ENCODE measurements around the gene MYO15A.

Gene MYO15A

DNA sequence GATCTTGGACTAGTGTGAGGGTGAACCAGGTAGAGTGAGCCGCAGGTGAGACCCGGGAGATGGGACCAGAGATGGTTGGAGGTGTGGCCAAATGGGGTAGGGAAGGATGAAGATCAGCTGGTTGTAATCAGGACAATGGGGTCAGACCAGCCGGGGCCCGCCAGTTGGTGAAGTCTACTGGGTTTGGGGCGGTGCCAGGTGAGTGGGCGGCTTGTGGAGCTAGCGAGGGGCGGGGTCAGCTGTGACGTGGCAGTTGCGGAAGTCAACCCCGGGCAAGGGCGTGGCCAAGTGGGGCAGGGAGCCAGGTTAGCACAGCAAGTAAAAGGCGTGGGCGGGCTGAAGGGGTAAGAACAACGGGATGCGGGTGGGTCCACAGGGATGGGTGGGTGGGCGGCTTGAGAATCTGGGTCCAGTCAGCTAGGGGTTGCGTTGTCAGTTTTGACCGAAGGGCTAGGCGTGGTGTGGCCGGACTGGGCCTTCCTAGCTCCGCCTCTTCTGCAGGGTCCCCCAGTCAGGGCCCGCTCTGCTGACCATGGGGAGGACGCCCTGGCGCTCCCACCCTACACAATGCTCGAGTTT is 49.6 kb downstream of the MYO15A start:
- in situ Hi-C loops (cut with HindIII; ENCODE audit: low pct_unique_long_range_greater_than_20kb, low sequenced_read_pairs), result no loop called here
- peak; percentile 56 to 86 for DNase-seq (ENCODE audit: low read depth in 1 of 2, low spot score in 1 of 2)
- TF ChIP-seq JUND (IDR thresholded peaks at IDR 0.05; ENCODE audit: low read depth), result no peak

GRCh38 chr17:18159551-18160120 is 51.1 kb downstream of the MYO15A start:
- no peak for DNase-seq (ENCODE audit: low read depth in 1 of 2, low spot score in 1 of 2)
- in situ Hi-C loops (cut with HindIII; ENCODE audit: low pct_unique_long_range_greater_than_20kb, low sequenced_read_pairs), result no loop called here
- no peak for TF ChIP-seq JUND (IDR thresholded peaks at IDR 0.05; ENCODE audit: low read depth)

GRCh38 chr17:18160128-18160856 is 51.7 kb downstream of the MYO15A start:
- no peak for DNase-seq (ENCODE audit: low read depth in 1 of 2, low spot score in 1 of 2)
- in situ Hi-C loops (cut with HindIII; ENCODE audit: low pct_unique_long_range_greater_than_20kb, low sequenced_read_pairs), result no loop called here
- TF ChIP-seq JUND (IDR thresholded peaks at IDR 0.05; ENCODE audit: low read depth), result no peak

DNA sequence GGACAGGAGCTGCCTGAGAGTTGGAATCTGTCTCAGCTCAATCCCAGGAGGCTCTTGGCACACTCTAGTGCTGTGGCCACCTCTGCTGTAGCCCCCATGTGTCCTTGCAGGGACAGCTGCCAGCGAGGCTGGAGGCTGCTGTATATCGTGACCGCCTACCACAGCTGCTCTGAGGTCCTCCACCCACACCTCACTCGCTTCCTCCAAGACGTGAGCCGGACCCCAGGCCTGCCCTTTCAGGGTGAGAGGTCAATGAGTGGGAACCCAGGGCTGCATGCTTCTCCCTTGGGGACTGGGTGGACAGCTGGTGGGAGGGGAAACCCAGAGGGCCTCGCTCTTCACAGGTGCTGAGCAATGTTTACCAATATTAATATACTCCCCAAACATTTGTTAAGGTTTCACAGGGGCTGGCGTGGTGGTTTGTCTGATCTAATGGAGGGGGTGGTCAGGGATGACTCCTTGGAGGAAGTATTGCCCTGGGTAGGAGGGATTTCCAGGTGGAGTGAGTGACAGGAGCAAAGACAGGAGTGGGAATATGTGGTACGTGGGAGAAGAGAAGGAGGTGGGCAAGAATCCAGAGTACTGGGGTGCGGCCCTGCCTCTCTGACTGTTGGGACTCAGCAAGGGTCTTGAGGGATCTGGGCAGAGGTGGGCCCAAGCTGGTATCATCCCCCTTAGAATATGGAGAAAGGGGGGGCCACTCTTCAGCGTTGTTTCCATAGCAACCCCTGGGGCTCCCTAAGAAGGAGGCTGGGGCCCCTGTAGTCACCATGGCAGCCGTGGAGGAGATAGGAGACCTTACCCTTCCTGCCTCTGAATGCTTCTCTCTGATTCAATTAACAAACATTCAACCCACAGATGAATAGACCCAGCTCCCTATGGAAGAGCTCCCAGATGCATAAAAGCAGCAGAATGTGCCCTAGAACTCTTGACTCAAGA is 52.9 kb downstream of the MYO15A start:
- in situ Hi-C loops (cut with HindIII; ENCODE audit: low pct_unique_long_range_greater_than_20kb, low sequenced_read_pairs), result no loop called here
- TF ChIP-seq JUND (IDR thresholded peaks at IDR 0.05; ENCODE audit: low read depth), result no peak
- DNase-seq (ENCODE audit: low read depth in 1 of 2, low spot score in 1 of 2), result no peak

GRCh38 chr17:18163547-18163946 is 55.0 kb downstream of the MYO15A start:
- no peak for TF ChIP-seq JUND (IDR thresholded peaks at IDR 0.05; ENCODE audit: low read depth)
- DNase-seq (ENCODE audit: low read depth in 1 of 2, low spot score in 1 of 2), result no peak
- in situ Hi-C loops (cut with HindIII; ENCODE audit: low pct_unique_long_range_greater_than_20kb, low sequenced_read_pairs), result no loop called here

GRCh38 chr17:18166894-18167293 is 58.3 kb downstream of the MYO15A start:
- TF ChIP-seq JUND (IDR thresholded peaks at IDR 0.05; ENCODE audit: low read depth), result no peak
- in situ Hi-C loops (cut with HindIII; ENCODE audit: low pct_unique_long_range_greater_than_20kb, low sequenced_read_pairs), result no loop called here
- DNase-seq (ENCODE audit: low read depth in 1 of 2, low spot score in 1 of 2), result peak in 1 of 2 experiments; percentile 53

DNA sequence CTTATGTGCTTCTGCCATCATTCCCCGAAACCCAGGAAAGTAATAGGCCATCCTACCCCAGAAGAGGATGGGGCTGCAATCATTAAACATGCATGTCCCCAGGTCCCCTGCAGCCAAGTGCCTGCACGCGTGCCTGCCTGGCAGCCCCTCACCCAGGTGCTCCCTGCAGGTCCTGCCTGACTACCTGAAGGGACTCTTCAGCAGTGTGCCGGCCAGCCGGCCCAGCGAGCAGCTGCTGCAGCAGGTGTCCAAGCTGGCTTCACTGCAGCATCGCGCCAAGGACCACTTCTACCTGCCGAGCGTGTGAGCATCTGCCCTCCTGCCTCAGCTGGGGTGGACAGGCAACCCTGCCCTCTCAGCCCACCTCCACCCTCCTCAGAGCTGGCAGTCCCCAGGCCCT is 58.9 kb downstream of the MYO15A start:
- DNase-seq (ENCODE audit: low read depth in 1 of 2, low spot score in 1 of 2), result no peak
- TF ChIP-seq JUND (IDR thresholded peaks at IDR 0.05; ENCODE audit: low read depth), result no peak
- in situ Hi-C loops (cut with HindIII; ENCODE audit: low pct_unique_long_range_greater_than_20kb, low sequenced_read_pairs), result no loop called here

DNA sequence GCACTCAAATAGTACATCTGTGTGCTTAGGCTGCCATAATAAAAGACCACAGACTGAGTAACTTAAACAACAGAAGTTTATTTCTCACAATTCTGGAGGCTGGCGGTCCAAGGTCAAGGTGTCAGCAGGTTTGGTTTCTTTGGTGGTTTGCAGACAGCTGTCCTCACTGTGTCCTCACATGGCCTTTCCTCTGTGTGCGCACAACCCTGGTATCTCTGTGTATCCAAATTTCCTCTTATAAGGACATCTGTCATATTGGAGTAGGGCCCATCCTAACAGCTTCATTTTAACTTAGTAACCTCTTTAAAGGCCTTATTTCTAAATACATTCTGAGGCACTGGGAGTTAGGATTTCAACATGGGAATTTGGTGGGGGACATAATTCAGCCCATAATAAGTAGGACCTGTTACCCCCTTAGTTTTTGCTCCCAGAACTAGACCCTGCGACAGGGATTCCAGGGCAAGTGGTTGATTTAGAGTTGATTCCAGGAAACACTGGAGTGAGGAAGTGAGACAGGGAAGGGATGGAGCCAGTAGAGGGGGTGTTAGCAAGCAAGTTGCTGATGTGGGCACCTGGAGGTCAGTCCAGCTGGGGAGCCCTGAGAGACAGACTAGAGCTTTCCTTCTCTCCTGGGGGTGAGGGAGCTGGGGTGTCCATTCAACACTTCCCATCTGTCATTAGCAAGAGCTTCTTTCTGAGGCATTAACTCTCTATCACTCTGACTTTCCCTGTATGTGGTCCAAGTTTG is 64.1 kb downstream of the MYO15A start:
- no peak for DNase-seq (ENCODE audit: low read depth in 1 of 2, low spot score in 1 of 2)
- in situ Hi-C loops (cut with HindIII; ENCODE audit: low pct_unique_long_range_greater_than_20kb, low sequenced_read_pairs), result no loop called here
- TF ChIP-seq JUND (IDR thresholded peaks at IDR 0.05; ENCODE audit: low read depth), result no peak

- in situ Hi-C loops (cut with HindIII; ENCODE audit: low pct_unique_long_range_greater_than_20kb, low sequenced_read_pairs), result no loop called here
- no peak for TF ChIP-seq JUND (IDR thresholded peaks at IDR 0.05; ENCODE audit: low read depth)
- DNase-seq (ENCODE audit: low read depth in 1 of 2, low spot score in 1 of 2), result no peak
Measured at GRCh38 chr17:18173740-18174139, 65.2 kb downstream of the MYO15A start.

DNA sequence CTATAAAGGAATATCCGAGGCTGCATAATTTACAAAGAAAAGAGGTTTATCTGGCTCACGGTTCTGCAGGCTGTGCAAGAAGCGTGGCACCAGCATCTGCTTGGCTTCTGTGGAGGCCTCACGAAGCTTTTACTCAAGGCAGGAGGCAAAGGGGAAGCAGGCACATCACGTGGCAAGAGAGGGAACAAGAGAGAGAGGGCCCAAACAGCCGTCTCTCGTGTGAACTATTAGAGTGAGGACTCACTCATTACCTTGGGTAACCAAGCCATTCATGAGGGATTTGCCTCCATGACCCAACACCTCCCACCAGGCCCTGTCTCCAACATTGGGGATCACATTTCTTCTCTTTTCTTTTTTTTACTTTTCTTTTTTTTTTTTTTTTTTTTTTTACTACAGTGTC is 67.6 kb downstream of the MYO15A start:
- DNase-seq (ENCODE audit: low read depth in 1 of 2, low spot score in 1 of 2), result no peak
- in situ Hi-C loops (cut with HindIII; ENCODE audit: low pct_unique_long_range_greater_than_20kb, low sequenced_read_pairs), result no loop called here
- no peak for TF ChIP-seq JUND (IDR thresholded peaks at IDR 0.05; ENCODE audit: low read depth)

GRCh38 chr17:18177133-18177532 is 68.6 kb downstream of the MYO15A start:
- DNase-seq (ENCODE audit: low read depth in 1 of 2, low spot score in 1 of 2), result no peak
- in situ Hi-C loops (cut with HindIII; ENCODE audit: low pct_unique_long_range_greater_than_20kb, low sequenced_read_pairs), result no loop called here
- TF ChIP-seq JUND (IDR thresholded peaks at IDR 0.05; ENCODE audit: low read depth), result no peak

DNA sequence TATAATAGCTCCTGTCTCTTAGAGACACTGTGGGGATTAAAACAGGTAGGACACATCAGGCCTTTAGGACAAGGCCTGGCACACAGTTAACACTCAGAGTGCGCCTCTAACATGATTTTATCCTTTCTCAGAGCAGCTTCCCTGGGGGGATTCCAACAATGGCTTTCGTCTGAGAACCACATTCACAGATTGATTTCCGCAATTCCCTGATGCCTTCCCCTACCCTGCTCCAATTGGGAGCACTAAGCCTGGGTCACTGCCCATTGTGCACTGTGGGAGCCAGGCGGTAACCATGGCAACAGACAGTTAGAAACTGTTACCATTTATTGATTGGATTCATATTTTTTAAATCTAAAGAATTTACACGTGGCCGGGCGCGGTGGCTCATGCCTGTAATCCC is 69.2 kb downstream of the MYO15A start:
- no peak for TF ChIP-seq JUND (IDR thresholded peaks at IDR 0.05; ENCODE audit: low read depth)
- in situ Hi-C loops (cut with HindIII; ENCODE audit: low pct_unique_long_range_greater_than_20kb, low sequenced_read_pairs), result no loop called here
- DNase-seq (ENCODE audit: low read depth in 1 of 2, low spot score in 1 of 2), result no peak
